ENCODE data around the gene TM4SF4.
"Not testable (repeated sequence)": the region's sequence is repeated elsewhere in the genome, so short reads cannot be mapped to it uniquely, and the experiment has no call there.

TM4SF4 gene

GRCh38 chr3:149474250-149474817 lies at the start of gene TM4SF4:
Gene TM4SF4, plus strand, starts transcription at chr3:149474697. Its CDS starts 181 bp downstream, at chr3:149474878.
- DNase-seq = no peak

- DNase-seq = no peak
These were observed 49.6 kb upstream of the TM4SF4 start for GRCh38 chr3:149424918-149425317.

- no peak for DNase-seq
These were observed 48.2 kb upstream of the TM4SF4 start for GRCh38 chr3:149426325-149426724.

GRCh38 chr3:149428087-149428486 lies 46.4 kb upstream of the TM4SF4 start:
- DNase-seq = no peak

- DNase-seq = peak in 1 of 2 experiments; percentile 14
These were observed 44.3 kb upstream of the TM4SF4 start for GRCh38 chr3:149430216-149430615.

GRCh38 chr3:149432149-149432548 lies 42.3 kb upstream of the TM4SF4 start:
- no peak for DNase-seq

- DNase-seq = no peak
These were observed 38.3 kb upstream of the TM4SF4 start for GRCh38 chr3:149435996-149436885.

- no peak for DNase-seq
These were observed 37.2 kb upstream of the TM4SF4 start for GRCh38 chr3:149437286-149437685.

- DNase-seq = no peak
These were observed 36.8 kb upstream of the TM4SF4 start for GRCh38 chr3:149437710-149438109.

GRCh38 chr3:149438981-149439380 lies 35.5 kb upstream of the TM4SF4 start:
- DNase-seq = no peak

GRCh38 chr3:149441642-149442041 lies 32.9 kb upstream of the TM4SF4 start:
- DNase-seq = no peak

GRCh38 chr3:149442043-149442442 lies 32.5 kb upstream of the TM4SF4 start:
- DNase-seq = no peak

- DNase-seq = no peak
These were observed 31.5 kb upstream of the TM4SF4 start for GRCh38 chr3:149442851-149443544.

- no peak for DNase-seq
These were observed 31.0 kb upstream of the TM4SF4 start for GRCh38 chr3:149443545-149443912.

- not testable (repeated sequence) for DNase-seq
These were observed 29.6 kb upstream of the TM4SF4 start for GRCh38 chr3:149444867-149445266.

- DNase-seq = no peak
These were observed 26.1 kb upstream of the TM4SF4 start for GRCh38 chr3:149448331-149448831.

GRCh38 chr3:149449182-149449581 lies 25.3 kb upstream of the TM4SF4 start:
- no peak for DNase-seq

GRCh38 chr3:149449799-149450198 lies 24.7 kb upstream of the TM4SF4 start:
- DNase-seq = no peak

GRCh38 chr3:149450281-149450680 lies 24.2 kb upstream of the TM4SF4 start:
- no peak for DNase-seq

GRCh38 chr3:149452036-149452435 lies 22.5 kb upstream of the TM4SF4 start:
- DNase-seq = no peak

GRCh38 chr3:149453140-149453805 lies 21.2 kb upstream of the TM4SF4 start:
- no peak for DNase-seq

GRCh38 chr3:149454746-149455145 lies 19.8 kb upstream of the TM4SF4 start:
- DNase-seq = no peak

GRCh38 chr3:149455366-149455765 lies 19.1 kb upstream of the TM4SF4 start:
- no peak for DNase-seq
